HEK293T (cell line): ENCODE measurements around the gene KLB.
"Not testable (repeated sequence)": the region's sequence is repeated elsewhere in the genome, so short reads cannot be mapped to it uniquely, and the experiment has no call there.

Source experiments
- ARNT ChIP-seq: fragments of 450-650 bp; IDR thresholded peaks from 2 replicates; pipeline ENCODE4 v1.6.1; 2017; ENCODE audit warnings: mild to moderate bottlenecking
- BHLHE40 ChIP-seq: fragments of 450-650 bp; IDR thresholded peaks from 2 replicates; pipeline ENCODE4 v1.6.1; 2016; ENCODE audit warnings: mild to moderate bottlenecking, moderate library complexity, borderline replicate concordance
- ELF4 ChIP-seq: fragments of 450-650 bp; IDR thresholded peaks from 2 replicates; pipeline ENCODE4 v1.6.1; 2017; ENCODE audit warnings: antibody characterized with exemption
- FOXK2 ChIP-seq: fragments of 450-650 bp; IDR thresholded peaks from 2 replicates; pipeline ENCODE4 v1.6.1; 2016; ENCODE audit warnings: mild to moderate bottlenecking
- HDGF ChIP-seq: fragments of 450-650 bp; IDR thresholded peaks from 2 replicates; pipeline ENCODE4 v1.6.1; 2017; ENCODE audit warnings: antibody characterized with exemption, borderline replicate concordance
- LEF1 ChIP-seq: fragments of 450-650 bp; IDR thresholded peaks from 2 replicates; pipeline ENCODE4 v1.6.1; 2017; ENCODE audit warnings: mild to moderate bottlenecking, borderline replicate concordance
- NFRKB ChIP-seq: fragments of 450-650 bp; IDR thresholded peaks from 2 replicates; pipeline ENCODE4 v1.6.1; 2016; ENCODE audit warnings: mild to moderate bottlenecking, moderate library complexity
- SUZ12 ChIP-seq: fragments of 450-650 bp; IDR thresholded peaks from 2 replicates; pipeline ENCODE4 v1.6.1; 2016; ENCODE audit warnings: mild to moderate bottlenecking

GRCh38 chr4:39371209-39371608 is 35.5 kb upstream of the KLB start:
- TF ChIP-seq NFRKB, SUZ12, HDGF, BHLHE40, LEF1, FOXK2, ELF4, ARNT: not testable (repeated sequence)
